ENCODE data around the gene TH. TPM values are rescaled to one million over a fixed set of nuclear protein-coding genes. Genes with fewer than 3 reads are reported as not detected.

The TH gene
- total and polyA plus RNA-seq, 9 donors: 0.12 to 4.1 (median 0.97) TPM; not detected in 2

DNA sequence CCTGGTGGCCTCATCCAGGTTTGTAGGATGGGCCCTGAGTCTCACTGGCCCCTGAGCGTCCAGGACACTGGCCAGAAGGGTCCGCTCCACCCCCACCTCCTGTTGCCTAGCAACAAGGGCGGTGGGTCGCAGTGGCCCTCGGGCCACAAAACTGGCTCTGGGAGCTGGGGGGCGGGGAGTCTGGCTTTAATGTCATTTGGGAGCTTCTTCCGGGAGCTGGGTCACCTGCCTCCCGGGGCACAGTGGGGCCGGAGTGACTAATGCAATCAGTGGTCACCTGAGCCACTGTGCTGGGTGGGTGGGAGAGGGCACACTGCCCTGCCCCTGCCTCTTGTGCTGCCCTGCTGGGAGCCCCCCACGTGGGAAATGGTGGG is 2.6 kb downstream of the TH start:
- no peaks in the 10 kb centered on the region for H3K27me3 ChIP-seq
- H3K36me3 ChIP-seq: no peaks in the 10 kb centered on the region
- intact Hi-C loops (cut with DNase I): no loop called here
- WGBS, 3 donors: 53 to 66% (median 60%) methylated on average over 8 to 10 of the region's 10 CpGs
- H3K27ac ChIP-seq: no peak overlapping the region
- TF ChIP-seq EP300 (IDR thresholded peaks at IDR 0.05) (no peak), POLR2A (IDR thresholded peaks at IDR 0.05) (no peak)
- TF ChIP-seq, protein P1, sequence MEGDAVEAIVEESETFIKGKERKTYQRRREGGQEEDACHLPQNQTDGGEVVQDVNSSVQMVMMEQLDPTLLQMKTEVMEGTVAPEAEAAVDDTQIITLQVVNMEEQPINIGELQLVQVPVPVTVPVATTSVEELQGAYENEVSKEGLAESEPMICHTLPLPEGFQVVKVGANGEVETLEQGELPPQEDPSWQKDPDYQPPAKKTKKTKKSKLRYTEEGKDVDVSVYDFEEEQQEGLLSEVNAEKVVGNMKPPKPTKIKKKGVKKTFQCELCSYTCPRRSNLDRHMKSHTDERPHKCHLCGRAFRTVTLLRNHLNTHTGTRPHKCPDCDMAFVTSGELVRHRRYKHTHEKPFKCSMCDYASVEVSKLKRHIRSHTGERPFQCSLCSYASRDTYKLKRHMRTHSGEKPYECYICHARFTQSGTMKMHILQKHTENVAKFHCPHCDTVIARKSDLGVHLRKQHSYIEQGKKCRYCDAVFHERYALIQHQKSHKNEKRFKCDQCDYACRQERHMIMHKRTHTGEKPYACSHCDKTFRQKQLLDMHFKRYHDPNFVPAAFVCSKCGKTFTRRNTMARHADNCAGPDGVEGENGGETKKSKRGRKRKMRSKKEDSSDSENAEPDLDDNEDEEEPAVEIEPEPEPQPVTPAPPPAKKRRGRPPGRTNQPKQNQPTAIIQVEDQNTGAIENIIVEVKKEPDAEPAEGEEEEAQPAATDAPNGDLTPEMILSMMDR (IDR thresholded peaks at IDR 0.05): no peak
- no peaks in the 10 kb centered on the region for H3K9me3 ChIP-seq
- no peak overlapping the region for H3K4me3 ChIP-seq
- peaks cover 3% of the 10 kb centered on the region for H3K4me1 ChIP-seq (ENCODE audit: insufficient read depth)
- DNase-seq: no peak

DNA sequence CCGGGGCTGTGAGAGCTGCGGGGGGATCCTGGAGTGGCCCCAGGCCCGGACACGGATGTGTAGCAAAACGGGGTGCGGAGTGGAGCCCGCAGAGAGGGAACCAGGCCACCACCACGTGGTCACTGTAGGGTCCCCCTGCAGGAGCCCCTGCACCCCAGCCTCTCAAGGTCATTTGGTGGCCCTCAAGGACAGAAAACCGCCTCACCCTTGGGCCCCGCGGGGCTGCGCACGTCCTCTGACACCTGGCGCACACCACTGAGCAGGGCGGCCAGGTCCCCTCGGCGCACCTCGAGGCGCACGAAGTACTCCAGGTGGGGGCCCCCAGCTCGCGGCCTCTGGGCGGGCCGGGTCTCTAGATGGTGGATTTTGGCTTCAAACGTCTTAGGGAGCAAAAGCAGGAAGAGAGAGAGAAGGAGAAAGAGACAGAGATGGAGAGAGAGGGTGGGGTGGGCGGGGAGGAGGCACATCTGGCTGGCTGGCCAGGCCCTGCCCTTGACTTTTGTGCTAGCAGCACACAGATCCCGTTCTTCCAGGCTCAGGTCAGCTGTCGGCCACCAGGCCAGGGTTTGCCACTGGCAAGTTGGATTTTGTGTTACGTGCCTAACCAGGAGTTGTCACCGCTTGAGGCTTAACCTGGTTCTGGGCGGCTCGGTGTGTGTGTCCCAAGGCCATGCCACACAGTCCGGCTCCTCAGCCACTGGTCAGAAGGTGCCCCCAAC is 3.2 kb downstream of the TH start:
- no peak for DNase-seq
- Histone ChIP-seq H3K27me3 (no peaks in the 10 kb centered on the region), H3K36me3 (no peaks in the 10 kb centered on the region), H3K9me3 (no peaks in the 10 kb centered on the region), H3K4me1 (ENCODE audit: insufficient read depth) (peaks cover 3% of the 10 kb centered on the region), H3K4me3 (no peak overlapping the region), H3K27ac (no peak overlapping the region)
- intact Hi-C loops (cut with DNase I): no loop called here
- WGBS, 3 donors: 60 to 83% (median 62%) methylated on average over 33 of the region's 33 CpGs
- TF ChIP-seq, protein P1 (IDR thresholded peaks at IDR 0.05): no peak
- TF ChIP-seq POLR2A (IDR thresholded peaks at IDR 0.05) (no peak), EP300 (IDR thresholded peaks at IDR 0.05) (no peak)

DNA sequence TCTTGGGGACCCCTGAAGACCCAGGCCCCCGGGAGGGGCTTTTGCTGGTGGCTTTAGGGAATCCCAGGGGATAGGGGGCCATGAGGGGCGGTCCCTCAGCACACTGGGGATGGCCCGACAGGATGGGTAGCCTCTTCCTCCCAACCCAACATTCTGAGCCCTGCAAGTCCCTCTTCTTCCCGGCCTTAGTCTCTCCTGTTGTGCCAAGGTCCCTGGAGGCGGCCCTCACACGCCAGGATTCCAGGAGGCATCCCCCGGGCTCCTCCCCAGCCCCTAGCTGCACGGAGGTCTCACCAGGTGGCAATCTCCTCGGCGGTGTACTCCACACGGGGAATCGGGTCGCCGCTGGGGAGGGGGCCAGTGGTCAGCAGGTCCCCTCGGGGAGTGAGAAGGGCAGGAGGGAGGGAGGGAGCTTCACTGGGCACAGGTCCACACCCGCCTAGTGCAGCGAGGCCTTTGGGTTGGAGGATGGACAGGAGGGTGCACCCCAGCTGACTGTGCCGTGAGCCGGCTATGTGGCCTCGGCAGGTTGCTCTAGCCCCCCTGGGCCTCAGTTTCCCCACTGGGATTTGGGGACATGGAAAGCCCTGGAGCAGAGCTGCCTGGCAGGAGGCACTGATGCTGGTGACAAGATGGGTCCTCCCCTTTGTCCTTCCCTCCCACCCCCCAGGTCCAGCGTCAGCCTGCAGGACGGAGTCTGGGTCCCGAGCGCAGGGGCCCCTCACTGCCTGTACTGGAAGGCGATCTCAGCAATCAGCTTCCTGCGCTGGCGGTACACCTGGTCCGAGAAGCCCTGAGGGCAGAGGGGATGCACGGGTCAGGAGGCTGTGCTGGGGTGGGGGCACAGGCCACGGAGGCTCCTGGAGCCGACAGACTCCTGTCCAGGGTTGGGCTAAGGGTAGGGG is 4.2 kb downstream of the TH start:
- Histone ChIP-seq H3K4me3 (no peak overlapping the region), H3K27ac (no peak overlapping the region), H3K36me3 (no peaks in the 10 kb centered on the region), H3K4me1 (ENCODE audit: insufficient read depth) (peaks cover 3% of the 10 kb centered on the region), H3K27me3 (no peaks in the 10 kb centered on the region), H3K9me3 (no peaks in the 10 kb centered on the region)
- no peak for TF ChIP-seq POLR2A (IDR thresholded peaks at IDR 0.05)
- TF ChIP-seq EP300 (IDR thresholded peaks at IDR 0.05): no peak
- whole genome bisulfite sequencing, 3 donors: 73 to 84% (median 80%) methylated on average over 30 to 31 of the region's 31 CpGs
- intact Hi-C loops (cut with DNase I): no loop called here
- no peak for DNase-seq

DNA sequence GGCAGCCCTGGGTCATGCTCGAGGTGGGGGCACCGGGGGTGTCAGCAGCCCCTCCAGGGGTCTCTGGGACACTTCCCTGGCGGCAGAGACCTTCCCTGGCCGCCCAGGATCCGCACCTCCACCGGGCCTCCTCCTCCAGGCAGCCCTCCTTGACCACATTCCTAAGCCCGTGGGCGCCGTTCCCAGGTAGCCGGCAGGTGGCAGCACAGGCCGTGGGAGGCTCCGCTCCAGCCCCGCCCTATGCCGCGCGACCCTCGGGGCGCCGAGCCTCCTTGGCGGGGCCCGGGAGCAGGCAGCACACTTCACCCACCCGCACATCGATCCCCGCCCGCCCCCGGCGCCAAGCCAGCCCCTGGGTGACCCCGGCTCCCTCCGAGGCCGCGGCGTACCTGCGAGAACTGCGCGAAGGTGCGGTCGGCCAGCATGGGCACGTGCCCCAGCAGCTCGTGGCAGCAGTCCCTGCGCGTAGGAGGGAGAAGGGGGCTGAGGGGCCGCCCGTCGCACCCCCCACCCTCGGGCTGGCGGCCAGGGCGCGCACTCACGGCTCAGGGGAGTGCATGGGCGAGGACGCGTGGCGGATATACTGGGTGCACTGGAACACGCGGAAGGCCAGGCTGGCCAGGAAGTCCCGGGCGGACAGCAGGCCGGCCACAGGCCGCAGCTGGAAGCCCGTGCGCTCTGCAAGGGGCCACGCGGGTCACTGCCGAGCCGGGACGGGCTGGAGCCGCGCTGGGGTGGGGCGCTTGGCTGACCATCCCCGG is 5.3 kb downstream of the TH start:
- Histone ChIP-seq H3K27me3 (no peaks in the 10 kb centered on the region), H3K4me3 (peak overlapping the region; percentile 25), H3K9me3 (no peaks in the 10 kb centered on the region), H3K36me3 (no peaks in the 10 kb centered on the region), H3K27ac (no peak overlapping the region), H3K4me1 (ENCODE audit: insufficient read depth) (peaks cover 3% of the 10 kb centered on the region)
- intact Hi-C loops (cut with DNase I): no loop called here
- TF ChIP-seq POLR2A (IDR thresholded peaks at IDR 0.05): no peak
- TF ChIP-seq, protein P1 (IDR thresholded peaks at IDR 0.05): peak in 2 of 3 donors; percentile 20 to 32
- peak; percentile 37 to 72 (median 53) for DNase-seq
- 3 to 6% (median 5%) methylated on average over 33 to 70 of the region's 70 CpGs for WGBS, 3 donors

Data from ovary (tissue), 9 donors.